ENCODE results near the gene IFNAR1.
"Not testable (repeated sequence)": the region's sequence is repeated elsewhere in the genome, so short reads cannot be mapped to it uniquely, and the experiment has no call there.

IFNAR1 gene

DNA sequence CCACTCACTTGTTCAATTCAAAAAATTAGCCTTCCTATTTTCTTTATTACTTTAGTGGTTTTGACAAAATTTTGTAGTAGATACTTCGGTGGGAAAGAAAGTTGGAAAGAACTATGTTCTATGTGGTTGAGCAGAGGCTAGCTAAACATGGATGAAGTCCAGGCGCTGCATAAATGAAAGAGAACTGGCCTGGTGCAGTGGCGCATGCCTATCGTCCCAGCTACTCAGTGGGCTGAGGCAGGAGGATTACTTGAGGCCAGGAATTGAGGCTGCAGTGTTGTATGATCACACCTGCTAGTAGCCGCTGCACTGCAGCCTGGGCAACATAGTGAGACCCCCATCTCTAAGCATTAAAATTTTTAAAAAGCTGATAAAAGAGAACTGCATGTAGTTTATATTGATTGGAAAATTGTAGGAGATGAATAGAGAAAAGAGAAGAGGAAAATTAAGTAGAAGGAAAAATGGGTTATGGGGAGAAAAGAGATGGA is 21.0 kb downstream of the IFNAR1 start:
- no peak for DNase-seq

DNA sequence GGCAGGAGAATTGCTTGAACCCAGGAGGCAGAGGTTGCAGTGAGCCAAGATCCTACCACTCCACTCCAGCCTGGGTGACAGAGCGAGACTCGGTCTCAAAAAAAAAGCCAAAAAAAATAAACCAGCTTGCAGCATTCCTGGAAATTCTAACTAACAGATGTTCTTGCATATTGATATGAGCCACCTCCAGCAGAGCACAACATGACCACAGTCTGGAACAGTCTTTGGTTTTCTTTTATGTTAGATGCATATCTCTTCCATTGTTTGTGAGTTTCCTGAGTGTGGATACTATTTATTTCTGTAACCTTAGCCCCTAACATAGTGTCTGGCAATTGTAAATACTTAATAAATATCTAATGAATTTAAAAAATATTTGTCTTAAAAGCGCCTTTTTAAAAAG is 23.9 kb downstream of the IFNAR1 start:
- no peak for DNase-seq

DNA sequence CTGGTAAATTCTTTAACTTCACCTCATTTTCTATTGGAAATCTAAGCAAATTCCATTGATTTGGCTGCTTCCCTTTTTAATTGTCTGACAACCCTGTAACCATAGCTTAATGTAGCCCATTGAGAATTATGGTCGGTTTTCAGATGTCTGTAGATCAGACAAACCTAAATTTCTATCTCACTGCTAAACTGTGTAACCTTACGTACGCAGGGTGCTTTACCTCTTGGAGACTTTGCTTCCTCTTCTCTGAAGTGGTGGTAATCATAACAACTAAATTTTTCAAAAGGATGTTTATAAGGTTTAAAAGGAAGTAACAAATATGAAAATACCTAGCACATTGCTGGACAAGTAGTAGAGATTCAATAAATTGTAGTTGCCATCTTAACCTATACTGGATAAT is 25.9 kb downstream of the IFNAR1 start:
- no peak for DNase-seq

DNA sequence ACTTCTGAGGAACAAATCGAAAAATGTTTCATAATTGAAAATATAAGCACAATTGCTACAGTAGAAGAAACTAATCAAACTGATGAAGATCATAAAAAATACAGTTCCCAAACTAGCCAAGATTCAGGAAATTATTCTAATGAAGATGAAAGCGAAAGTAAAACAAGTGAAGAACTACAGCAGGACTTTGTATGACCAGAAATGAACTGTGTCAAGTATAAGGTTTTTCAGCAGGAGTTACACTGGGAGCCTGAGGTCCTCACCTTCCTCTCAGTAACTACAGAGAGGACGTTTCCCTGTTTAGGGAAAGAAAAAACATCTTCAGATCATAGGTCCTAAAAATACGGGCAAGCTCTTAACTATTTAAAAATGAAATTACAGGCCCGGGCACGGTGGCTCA is 30.6 kb downstream of the IFNAR1 start:
- DNase-seq: no peak

DNA sequence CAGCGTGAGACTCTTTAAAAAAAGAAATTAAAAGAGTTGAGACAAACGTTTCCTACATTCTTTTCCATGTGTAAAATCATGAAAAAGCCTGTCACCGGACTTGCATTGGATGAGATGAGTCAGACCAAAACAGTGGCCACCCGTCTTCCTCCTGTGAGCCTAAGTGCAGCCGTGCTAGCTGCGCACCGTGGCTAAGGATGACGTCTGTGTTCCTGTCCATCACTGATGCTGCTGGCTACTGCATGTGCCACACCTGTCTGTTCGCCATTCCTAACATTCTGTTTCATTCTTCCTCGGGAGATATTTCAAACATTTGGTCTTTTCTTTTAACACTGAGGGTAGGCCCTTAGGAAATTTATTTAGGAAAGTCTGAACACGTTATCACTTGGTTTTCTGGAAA is 31.2 kb downstream of the IFNAR1 start:
- DNase-seq: no peak

DNA sequence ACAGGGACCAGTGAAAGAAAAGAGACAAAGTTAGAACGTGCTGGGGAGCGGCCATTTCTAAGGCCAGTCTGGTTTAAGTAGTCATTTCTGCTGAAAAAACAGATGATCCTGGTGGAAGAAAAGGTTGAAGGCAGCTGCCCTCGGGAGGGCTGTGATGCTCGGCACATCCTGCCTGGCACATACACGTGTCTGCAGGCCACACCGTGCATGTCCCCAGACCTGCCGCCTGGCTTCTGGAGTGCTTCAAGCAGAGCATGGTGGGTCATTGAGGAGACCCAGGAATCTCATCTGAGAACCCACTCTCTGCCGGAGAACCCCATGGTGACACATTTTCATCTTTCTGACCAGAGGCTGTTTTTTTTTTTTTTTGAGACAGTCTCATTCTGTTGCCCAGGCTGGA is 32.4 kb downstream of the IFNAR1 start:
- DNase-seq: no peak

DNA sequence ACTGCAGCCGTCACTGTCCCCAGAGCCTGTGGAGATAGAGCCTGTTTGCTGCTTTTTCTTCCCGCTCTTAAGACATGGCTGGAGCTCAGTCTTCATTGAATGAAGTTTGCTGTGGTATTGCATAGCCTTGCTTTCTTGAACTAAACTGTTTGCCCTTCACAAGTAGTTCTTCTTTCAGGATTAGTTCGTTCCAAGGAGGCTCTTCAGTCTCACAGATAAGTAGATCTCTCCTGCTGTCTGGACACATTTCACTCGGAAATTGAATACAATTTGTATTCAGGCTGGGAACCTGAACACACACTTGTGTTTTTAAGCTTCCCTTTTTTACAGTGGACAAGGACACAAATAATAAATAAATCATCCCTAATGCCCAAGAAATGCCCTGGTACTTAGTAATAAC is 34.7 kb downstream of the IFNAR1 start:
- no peak for DNase-seq

DNA sequence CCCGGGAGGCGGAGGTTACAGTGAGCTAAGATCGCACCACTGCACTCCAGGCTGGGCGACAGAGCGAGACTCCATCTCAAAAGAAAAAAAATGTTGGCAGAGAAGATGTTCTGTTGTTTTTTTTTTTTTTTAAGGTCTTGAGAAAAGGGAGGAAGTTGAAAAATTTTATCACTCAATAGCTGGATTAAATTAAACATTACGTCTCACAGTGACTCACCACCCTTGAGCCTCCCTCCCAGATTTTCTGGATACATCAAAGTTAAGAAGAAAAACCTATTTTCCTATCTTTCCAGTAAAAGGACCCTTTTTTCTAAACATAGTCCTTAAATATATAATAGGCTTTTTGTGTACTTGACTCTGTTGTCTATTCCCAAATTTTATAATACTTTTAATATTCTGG is 35.5 kb downstream of the IFNAR1 start:
- no peak for DNase-seq

DNA sequence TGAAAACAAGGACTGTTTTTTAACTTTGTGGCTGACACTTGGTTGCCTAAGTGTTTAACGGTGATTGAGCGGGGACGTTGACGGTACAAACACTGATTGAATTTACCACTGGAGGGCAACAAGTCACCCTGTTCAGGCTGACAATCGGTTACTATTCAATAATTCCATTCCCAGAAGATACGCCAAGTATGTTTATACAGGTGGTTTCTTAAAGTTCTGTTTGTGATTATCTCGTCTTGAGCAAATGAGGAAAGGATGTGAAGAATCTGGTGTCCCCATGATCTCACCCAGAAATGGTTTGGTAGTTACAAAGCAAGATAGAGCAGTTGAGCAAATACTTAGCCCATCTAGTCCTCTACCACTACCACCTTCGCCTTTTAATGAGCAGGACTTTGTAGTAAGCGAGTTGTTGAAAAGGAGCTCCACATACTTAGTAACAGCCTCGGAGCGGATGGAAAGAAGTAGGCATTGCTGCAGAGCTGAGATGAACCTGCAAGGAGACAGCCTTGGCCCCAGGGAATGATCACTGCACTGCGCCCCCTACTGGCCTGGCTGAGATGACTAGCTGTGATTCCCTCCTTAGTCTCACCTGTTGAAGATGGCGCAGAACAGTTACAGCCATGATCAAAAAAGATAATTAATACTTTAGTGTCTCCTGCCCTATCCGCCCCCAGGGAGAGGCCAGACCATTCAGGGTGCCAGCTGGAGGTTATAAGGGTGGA is 36.3 kb downstream of the IFNAR1 start:
- peak in 52 of 56 donors; percentile 10 to 83 (median 55) for DNase-seq

DNA sequence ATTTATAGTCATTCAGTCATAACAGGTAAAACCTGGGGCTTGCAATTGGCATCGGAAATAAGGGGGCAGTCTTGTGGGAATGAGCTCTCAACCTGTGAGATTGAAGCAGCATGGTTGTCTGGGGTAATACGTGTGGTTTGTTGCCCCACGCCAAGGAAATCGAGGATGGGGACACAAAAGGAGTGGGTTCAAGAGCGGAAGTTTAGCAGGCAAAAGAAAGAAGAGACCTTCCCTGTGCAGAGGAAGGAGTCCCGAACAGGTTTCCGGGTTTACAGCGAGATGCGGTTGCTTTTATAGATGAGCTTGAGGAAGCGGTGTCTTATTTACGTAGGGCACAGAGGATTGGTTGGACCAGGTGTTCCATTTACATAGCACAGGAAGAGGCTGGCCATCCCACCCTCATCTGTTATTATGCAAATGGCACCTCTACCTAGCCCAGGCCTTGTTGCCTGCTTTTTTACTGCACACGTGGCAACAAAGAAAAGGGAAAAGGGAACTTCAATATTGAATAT is 37.3 kb downstream of the IFNAR1 start:
- DNase-seq: peak in 17 of 56 donors; percentile 5 to 37 (median 20)

DNA sequence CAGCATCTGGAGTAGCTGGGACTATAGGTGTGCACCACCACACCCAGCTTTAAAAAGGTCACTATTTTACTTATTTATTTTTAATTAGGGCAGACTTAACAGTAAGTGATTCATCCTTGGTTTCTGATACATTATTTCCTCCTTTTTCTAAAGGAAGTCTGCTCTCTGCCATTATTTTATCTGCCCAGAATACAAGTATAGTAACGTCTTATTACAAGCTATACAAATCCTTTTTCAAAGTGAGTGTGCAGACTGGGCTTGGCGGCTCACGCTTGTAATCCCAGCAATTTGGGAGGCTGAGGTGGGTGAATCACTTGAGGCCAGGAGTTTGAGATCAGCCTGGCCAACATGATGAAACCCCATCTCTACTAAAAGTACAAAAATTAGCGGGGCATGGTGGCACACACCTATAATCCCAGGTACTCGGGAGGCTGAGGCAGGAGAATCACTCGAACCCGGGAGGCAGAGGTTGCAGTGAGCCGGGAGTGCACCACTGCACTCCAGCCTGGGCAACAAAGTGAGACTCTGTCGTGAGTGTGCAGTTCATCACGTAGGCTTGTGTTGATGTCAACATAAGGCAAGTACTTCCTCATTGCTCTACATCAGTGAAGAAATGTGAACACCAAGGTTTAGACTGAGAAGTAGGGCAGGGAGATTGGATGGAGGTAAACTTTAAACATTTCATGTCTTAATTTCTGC is 39.3 kb downstream of the IFNAR1 start:
- not testable (repeated sequence) for DNase-seq

DNA sequence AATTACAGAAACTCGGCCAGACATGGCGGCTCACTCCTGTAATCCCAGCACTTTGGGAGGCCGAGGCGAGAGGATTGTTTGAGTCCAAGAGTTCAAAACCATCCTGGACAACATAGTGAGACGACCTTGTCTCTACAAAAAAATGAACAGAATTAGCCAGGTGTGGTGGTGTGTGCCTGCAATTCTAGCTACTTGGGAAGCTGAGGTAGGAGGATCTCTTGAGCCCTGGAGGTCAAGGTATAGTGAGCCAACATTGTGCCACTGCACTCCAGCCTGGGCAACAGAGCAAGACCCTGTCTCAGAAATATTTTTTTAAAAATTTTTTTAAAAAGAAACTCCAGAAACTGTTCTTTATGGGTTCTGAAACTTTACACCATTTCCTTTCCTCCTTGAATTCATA is 40.1 kb downstream of the IFNAR1 start:
- no peak for DNase-seq

DNA sequence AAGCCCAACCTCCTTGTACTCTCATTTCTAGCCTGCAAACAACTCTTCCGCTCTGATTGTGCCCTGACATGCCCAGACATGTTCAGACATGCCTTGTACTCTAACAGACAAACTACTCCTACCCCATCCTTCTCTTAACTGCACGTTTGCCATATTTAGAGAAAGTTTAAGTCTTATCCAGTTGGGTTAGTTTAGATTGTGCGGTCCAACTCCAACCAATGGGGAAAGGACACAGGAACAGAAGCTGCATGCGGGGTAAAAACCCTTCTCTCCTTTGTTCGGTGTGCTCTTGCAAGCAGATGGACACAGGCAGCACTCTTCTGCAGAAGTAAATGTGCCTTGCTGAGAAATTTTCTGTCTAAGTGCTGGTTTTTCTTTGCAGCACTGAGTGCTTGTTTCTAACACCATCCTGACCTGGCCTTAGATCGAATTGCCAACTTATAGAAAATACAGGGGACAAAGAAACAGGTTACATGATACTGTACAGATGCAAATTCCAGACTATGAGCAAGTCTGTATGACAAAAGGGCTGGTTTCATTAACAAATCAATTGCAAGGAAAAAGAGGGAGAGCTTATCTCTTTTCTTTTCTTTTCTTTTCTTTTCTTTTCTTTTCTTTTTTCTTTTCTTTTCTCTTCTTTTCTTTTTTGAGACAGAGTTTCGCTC is 42.7 kb downstream of the IFNAR1 start:
- no peak for DNase-seq

DNA sequence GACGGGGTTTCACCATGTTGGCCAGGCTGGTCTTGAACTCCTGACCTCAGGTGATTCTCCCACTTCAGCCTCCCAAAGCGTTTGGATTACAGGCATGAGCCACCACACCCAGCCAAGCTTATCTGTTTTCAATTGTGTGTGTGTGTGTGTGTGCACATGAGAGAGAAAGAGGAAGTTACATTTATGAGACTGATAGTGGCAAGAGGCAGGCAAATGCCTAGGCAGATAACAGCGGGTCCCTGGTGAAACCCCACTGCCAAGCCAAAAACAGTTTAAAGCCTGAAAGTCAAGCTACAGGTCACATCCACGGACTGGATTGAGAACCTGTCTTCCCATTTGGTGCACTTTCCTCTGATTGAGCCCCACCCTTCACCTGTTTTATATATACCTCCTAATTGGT is 43.4 kb downstream of the IFNAR1 start:
- no peak for DNase-seq

DNA sequence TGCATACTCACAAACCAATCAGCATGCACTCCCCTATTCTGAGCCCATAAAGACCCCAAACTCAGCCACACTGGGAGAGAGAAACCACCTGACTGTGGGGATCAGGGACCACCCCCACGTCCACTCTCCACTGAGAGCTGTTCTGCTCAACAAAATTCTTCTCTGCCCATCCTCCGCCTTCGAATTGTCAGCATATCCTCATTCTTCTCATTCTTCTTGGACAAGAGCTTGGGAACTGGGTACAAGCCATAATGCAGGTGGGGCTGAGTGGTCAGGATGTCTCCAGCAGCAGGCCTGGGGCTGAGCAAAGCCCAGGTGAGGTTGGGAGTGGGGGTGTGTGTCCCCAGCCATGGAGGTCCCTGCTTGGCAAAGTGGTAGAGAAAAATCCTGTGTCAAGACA is 43.8 kb downstream of the IFNAR1 start:
- no peak for DNase-seq

DNA sequence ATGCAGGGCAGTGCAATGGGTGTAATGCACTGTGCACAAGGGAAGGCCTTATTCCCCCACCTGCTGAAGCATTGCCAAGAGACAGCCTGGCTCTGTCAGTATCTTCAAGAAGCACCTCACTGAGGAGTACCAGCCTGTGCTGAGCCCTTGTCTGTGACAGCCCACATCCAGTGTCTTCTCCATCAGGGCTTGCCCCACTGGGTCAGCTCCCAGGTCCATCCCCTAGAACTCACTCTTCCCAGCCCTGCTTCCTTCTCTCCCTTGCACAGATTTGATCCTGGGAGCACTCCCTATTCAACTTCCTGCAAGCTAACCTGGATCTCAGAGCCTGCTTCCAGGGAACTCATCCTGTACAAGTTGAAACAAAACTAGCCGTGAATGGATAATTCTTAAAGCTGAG is 44.8 kb downstream of the IFNAR1 start:
- DNase-seq: no peak

DNA sequence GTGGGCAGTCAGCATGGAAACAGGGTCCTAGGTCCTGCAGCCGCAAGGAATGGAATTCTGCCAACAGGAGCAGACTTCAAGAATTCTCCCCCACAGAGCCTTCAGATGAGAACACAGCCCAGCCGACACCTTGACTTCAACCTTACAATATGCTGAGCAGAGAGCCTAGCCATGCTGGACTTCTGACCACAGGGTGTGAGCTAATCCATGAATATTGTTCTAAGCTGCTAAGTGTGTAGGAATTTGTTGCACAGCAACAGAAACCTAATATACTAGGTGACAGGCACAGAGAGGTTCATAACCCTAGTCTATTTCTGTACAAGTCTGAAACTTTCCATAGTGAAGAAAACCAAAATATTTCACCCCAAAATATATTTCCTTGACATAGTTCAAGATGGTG is 45.5 kb downstream of the IFNAR1 start:
- DNase-seq: no peak

DNA sequence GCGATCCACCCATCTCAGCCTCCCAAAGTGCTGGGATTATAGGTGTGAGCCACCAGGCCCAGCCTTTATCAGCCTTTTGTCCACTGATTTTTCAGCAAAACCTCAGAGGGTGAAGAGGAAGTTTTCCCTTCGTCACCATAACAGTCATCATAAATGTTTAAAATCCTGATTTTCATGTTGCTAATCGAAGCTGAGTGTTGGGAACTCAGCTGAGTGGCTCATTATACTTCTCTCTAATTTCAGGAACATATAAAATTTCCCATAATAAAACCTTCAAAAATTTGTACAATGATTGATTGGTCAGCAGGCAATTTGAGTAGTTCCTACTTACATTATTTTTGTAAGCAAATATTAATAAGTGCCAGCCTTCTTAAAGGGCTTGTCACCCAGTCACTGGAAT is 46.6 kb downstream of the IFNAR1 start:
- no peak for DNase-seq

DNA sequence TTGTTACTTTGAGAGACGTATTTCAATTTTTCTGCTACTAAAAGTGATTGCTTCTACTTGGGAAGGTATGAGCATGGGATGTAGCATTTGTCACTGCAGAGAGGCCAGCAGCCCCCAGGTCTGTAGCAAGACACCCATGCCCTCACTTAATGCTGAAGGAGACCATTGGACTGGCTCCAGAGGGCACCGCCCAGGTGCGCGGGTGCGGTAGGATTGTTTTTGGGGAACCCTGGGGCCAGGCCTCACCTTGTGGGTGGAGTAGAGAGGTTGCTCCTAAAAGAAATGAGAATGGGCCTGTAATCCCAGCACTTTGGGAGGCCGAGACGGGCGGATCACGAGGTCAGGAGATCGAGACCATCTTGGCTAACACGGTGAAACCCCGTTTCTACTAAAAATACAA is 47.8 kb downstream of the IFNAR1 start:
- no peak for DNase-seq

DNA sequence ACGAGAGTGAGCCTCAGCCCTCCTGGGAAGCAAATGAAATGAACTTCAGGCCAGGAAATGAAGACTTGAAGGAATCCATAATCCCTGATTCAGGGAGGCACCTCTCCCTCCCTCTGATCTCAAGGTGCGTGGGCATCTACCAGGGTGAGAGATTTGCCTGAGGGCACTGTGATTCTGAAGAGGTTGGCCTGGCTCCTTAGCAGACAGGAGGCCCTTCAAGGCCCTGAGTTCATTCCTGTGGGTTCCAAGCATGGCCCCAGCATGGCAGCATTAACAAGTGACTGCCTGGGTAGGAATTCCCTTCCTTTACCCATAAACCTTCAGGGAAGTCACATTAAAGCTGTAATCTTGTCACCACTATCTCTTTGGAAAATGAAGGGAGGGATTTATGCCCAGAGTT is 48.7 kb downstream of the IFNAR1 start:
- DNase-seq: no peak

DNA sequence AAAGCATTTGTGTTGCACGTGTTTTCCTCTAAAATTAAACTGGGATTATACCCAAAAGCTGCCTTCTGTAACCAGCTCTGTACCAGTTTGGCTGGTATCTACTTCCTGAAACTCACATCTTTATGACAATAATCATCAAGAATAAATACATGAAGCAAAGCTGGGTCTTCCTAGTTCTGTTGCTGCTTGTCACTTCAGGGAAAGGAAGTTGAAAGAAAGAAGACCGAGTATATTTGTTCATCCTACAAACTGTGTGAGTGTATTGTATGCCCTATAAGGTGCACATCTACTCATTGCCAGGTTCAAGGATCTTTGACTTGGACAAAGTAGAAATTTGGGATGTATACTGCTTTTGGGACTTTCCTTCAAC is 49.3 kb downstream of the IFNAR1 start:
- DNase-seq: no peak

DNA sequence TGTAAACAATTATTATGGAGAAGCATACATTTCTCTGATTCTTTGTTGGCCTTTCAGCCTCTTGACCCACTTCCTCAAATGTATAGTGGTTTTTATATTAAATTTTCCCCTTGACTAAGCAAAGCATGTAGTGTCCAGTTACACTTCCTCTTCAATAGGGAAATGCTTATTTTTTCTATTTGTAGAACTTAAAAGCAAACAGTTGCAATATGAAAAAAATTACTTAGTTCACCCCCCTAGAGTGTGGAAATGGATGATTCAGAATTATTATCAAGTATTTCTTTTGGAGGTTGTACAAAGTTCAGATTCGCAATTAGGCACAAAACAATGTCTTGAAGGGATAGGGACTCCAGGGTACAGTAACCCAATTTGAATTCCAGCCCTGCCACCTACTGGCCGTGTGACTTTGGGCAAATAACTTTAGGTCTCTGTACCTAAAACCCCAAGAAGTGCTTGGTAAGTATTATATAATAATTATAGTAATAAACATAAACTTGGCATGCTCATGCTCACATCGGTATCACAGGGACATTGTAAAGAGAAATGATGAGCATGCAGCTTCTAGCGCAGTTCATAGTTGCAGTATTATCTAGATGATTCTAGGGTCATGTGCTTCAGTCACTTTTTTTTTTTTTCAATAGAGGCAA is 49.8 kb downstream of the IFNAR1 start:
- DNase-seq: peak in 10 of 56 donors; percentile 4 to 43 (median 10)

Data from nucleus accumbens (tissue), 56 donors.